Endothelial cell of umbilical vein (primary cell): ENCODE measurements around the gene MECR. TPM values are rescaled to one million over a fixed set of nuclear protein-coding genes. Genes with fewer than 3 reads are reported as not detected.

Source experiments
- BruUV-seq: library from RNA; stranded (reverse); fragments of 400-500 nt; replicated peaks from 2 replicates; lab custom pipeline; 2021; lab: Mats Ljungman, UMichigan
- CTCF ChIA-PET: fragments of 300-600, 350-600 bp; sonication (Branson Sonifier 250); formaldehyde crosslinking; loops from one replicate; lab custom pipeline; 2021; ENCODE audit warnings: antibody characterized with exemption, inconsistent platforms; lab: Charles Lee
- POLR2A ChIA-PET: fragments of 300-600, 350-600 bp; sonication (Branson Sonifier 250); formaldehyde crosslinking; loops from one replicate; lab custom pipeline; 2021; ENCODE audit warnings: antibody characterized with exemption, inconsistent platforms; lab: Charles Lee
- DNase-seq: peaks from one replicate; pipeline ENCODE4 v3.0.0-alpha.2; 2011; ENCODE audit warnings: low read depth, low spot score
- FAIRE-seq: peaks from 2 replicates; lab custom pipeline; 2011; peaks lifted over from hg19 to GRCh38; lab: Jason Lieb, UNC
- H2AFZ ChIP-seq: 2 replicates; pipeline ENCODE4 v1.6.0; 2012; ENCODE audit warnings: low read depth, low read length, control low read depth, inconsistent platforms
- H3K27ac ChIP-seq: 2 replicates; pipeline ENCODE4 v1.5.1; 2011; ENCODE audit warnings: low read depth, mild to moderate bottlenecking, control low read depth, low read length, moderate library complexity; ENCODE audit not compliant: insufficient read depth
- H3K27me3 ChIP-seq, 2 experiments: 2 replicates each; pipeline versions ENCODE4 v1.6.0 to v1.6.1; 2011; ENCODE audit warnings: low read length in 2 of 2, mixed read lengths in 1 of 2; ENCODE audit not compliant: control insufficient read depth in 2 of 2, insufficient read depth in 2 of 2
- H3K36me3 ChIP-seq, 2 experiments: 2 replicates in 1 of 2; 3 replicates in 1 of 2; pipeline ENCODE4 v1.5.1; 2011; ENCODE audit warnings: low read length in 2 of 2, mild to moderate bottlenecking in 1 of 2, moderate library complexity in 1 of 2; ENCODE audit not compliant: control insufficient read depth in 2 of 2, insufficient read depth in 2 of 2; ENCODE audit errors: extremely low read depth in 1 of 2
- H3K4me1 ChIP-seq: 3 replicates; pipeline ENCODE4 v1.5.1; 2011; ENCODE audit warnings: mild to moderate bottlenecking, low read length; ENCODE audit not compliant: control insufficient read depth, insufficient read depth; ENCODE audit errors: extremely low read depth
- H3K4me2 ChIP-seq: 2 replicates; pipeline ENCODE4 v1.6.1; 2011; ENCODE audit warnings: low read length, control low read depth, mixed read lengths; ENCODE audit not compliant: insufficient read depth
- H3K4me3 ChIP-seq, 3 experiments: fragments of 200-600 bp in 1 of 3; sonication (generic), shearing (Covaris generic) in 1 of 3; replicated peaks in 1 of 3; 2 replicates each; pipeline ENCODE4 v1.5.1; 2011 to 2016; ENCODE audit warnings: control low read depth in 3 of 3, low read length in 3 of 3, mild to moderate bottlenecking in 2 of 3, inconsistent platforms in 1 of 3, low read depth in 1 of 3, moderate library complexity in 1 of 3; ENCODE audit not compliant: insufficient read depth in 1 of 3
- H3K79me2 ChIP-seq: 2 replicates; pipeline ENCODE4 v1.6.0; 2012; ENCODE audit warnings: low read length, inconsistent platforms; ENCODE audit not compliant: control insufficient read depth, insufficient read depth
- H3K9ac ChIP-seq: replicated peaks from 2 replicates; pipeline ENCODE3; 2011; ENCODE audit warnings: low read length, control low read depth; ENCODE audit not compliant: insufficient read depth; ENCODE audit errors: extremely low read depth
- H3K9me1 ChIP-seq: replicated peaks from 3 replicates; pipeline ENCODE4 v1.6.0; 2011; ENCODE audit warnings: mild to moderate bottlenecking, low read length; ENCODE audit not compliant: control insufficient read depth, insufficient read depth; ENCODE audit errors: extremely low read depth
- H3K9me3 ChIP-seq: replicated peaks from 2 replicates; pipeline ENCODE4 v1.5.1; 2012; ENCODE audit warnings: low read length, inconsistent platforms; ENCODE audit not compliant: control insufficient read depth, insufficient read depth
- H4K20me1 ChIP-seq: replicated peaks from 2 replicates; pipeline ENCODE3; 2011; ENCODE audit warnings: mild to moderate bottlenecking, low read length; ENCODE audit not compliant: control insufficient read depth, insufficient read depth; ENCODE audit errors: extremely low read depth
- EZH2 ChIP-seq: IDR thresholded peaks from 2 replicates; pipeline ENCODE4 v1.6.1; 2012; ENCODE audit warnings: borderline replicate concordance, low read depth, mild to moderate bottlenecking, moderate library complexity, low read length, inconsistent platforms; ENCODE audit not compliant: severe bottlenecking
- FOS ChIP-seq: IDR thresholded peaks from 2 replicates; pipeline ENCODE4 v1.6.1; 2011; ENCODE audit warnings: mild to moderate bottlenecking, low read length, moderate library complexity, borderline replicate concordance; ENCODE audit not compliant: insufficient read depth
- GATA2 ChIP-seq: IDR thresholded peaks from 2 replicates; pipeline ENCODE4 v1.7.0; 2011; ENCODE audit warnings: low read depth, mild to moderate bottlenecking, moderate library complexity, mixed read lengths, low read length; ENCODE audit not compliant: insufficient read length, insufficient read depth
- JUN ChIP-seq: IDR thresholded peaks from 2 replicates; pipeline ENCODE4 v1.6.1; 2011; ENCODE audit warnings: borderline replicate concordance, low read depth; ENCODE audit not compliant: insufficient read length, insufficient read depth
- MYC ChIP-seq: IDR thresholded peaks from one replicate; pipeline ENCODE4 v1.6.1; 2011; ENCODE audit warnings: mild to moderate bottlenecking, low read depth, low read length
- POLR2A ChIP-seq: IDR thresholded peaks from 2 replicates; pipeline ENCODE4 v1.6.1; 2012; ENCODE audit warnings: low read depth, mild to moderate bottlenecking, control low read depth, low read length
- POLR2AphosphoS5 ChIP-seq: IDR thresholded peaks from 2 replicates; pipeline ENCODE4 v1.6.1; 2012; ENCODE audit warnings: low read depth, mild to moderate bottlenecking, control low read depth, low read length, moderate library complexity; ENCODE audit not compliant: insufficient read depth
- dilution Hi-C: fragments of 300-500 bp; cut with MboI; formaldehyde crosslinking; loops from one replicate; pipeline ENCODE4 v1.15.0; 2019; ENCODE audit warnings: low sequenced_read_pairs; ENCODE audit not compliant: extremely low pct_ligation_motif_present
- intact Hi-C: fragments of 100-400 bp; cut with micrococcal nuclease; formaldehyde crosslinking; loops from one replicate; pipeline ENCODE4 v1.10.0; 2022
- polyA plus RNA-seq, 4 experiments: library from polyadenylated mRNA; depleted of rRNA in 3 of 4; stranded (reverse) in 3 of 4; unstranded in 1 of 4; fragments of >200 nt; gene quantifications; 2 replicates each; pipeline versions ENCODE4 v1.2.1 to v1.2.3, GENCODE V29; 2011 to 2012; ENCODE audit warnings: missing spikeins in 1 of 4
- total RNA-seq: library from RNA; stranded (reverse); gene quantifications from 2 replicates; pipeline ENCODE4 v1.2.3, GENCODE V29; 2021
- TF ChIP-seq, protein P1 (sequence below): IDR thresholded peaks from 2 replicates; pipeline ENCODE4 v1.6.1; 2011; ENCODE audit not compliant: insufficient read depth, insufficient read length
- TF ChIP-seq, protein P2 (sequence below), 2 donors: IDR thresholded peaks; 1 replicate in 1 of 2; 2 replicates in 1 of 2; pipeline ENCODE4 v1.5.1; 2011; ENCODE audit warnings: low read length in 2 of 2, mild to moderate bottlenecking in 2 of 2, moderate library complexity in 2 of 2, control low read depth in 1 of 2, inconsistent platforms in 1 of 2, low read depth in 1 of 2; ENCODE audit not compliant: insufficient read depth in 1 of 2; ENCODE audit errors: extremely low read depth in 1 of 2

The MECR gene
- total and polyA plus RNA-seq, 2 donors (not counting 3 experiments of a cell fraction or from before 2014, with no cell fraction given), result 24.6 to 30.1 TPM

DNA sequence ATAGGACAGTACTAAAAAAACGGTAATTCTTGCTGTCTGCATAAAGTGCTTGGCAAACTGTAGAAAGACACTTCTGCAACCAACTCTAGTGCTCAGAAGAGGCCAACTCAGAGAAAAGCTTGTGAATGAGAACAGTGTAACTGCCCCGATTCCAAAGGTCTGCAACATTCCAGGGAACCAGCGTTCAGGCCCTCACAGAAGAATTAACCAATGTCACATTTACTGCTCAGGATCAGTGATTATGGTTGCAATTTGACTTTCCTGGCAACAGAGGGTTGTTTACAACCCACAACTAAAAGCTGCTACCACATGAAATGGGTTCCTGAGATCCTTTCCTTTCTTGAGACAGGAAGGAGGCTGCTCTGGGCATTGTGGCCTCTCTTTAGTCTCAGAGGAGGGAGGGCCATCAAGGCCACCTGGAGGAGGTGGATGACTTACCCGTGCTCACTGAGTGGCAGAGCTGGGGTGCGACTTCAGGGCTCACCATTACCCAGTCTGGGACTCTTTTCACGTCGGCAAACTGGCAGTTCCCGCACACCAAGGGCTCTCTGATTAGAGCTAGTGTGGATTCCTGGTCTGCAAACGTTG, 64.3 kb downstream of the MECR start:
- Histone ChIP-seq H3K9me3 (no peaks in the 10 kb centered on the region), H3K27me3 (no peaks in the 10 kb centered on the region), H3K4me2 (no peak overlapping the region), H3K36me3 (peaks cover 7 to 20% of the 10 kb centered on the region in 2 experiments), H2AFZ (no peak overlapping the region), H3K9me1 (no peaks in the 10 kb centered on the region), H3K4me3 (no peak overlapping the region), H3K27ac (no peak overlapping the region), H3K9ac (no peak overlapping the region), H3K4me1 (no peaks in the 10 kb centered on the region), H4K20me1 (peaks cover 11% of the 10 kb centered on the region), H3K79me2 (peaks cover 98% of the 10 kb centered on the region)
- ChIA-PET POLR2A (interaction anchor here (0.5 kb wide), 1 partner anchor 472 kb away, joined by 5 read pairs; no protein-coding TSS in a partner anchor), CTCF (interaction anchor here (1.3 to 2.9 kb wide), 3 partner anchors 9 to 289 kb away, joined by 3 to 11 read pairs (median 5); partner anchors contain the start of gene SRSF4)
- no TSS peak for BruUV-seq
- FAIRE-seq (no peak), DNase-seq (no peak)
- intact Hi-C loops, result no loop called here
- TF ChIP-seq POLR2A, result no peak
- no peak for TF ChIP-seq EZH2
- no peak for TF ChIP-seq FOS
- no peak for TF ChIP-seq GATA2
- TF ChIP-seq, protein P1, sequence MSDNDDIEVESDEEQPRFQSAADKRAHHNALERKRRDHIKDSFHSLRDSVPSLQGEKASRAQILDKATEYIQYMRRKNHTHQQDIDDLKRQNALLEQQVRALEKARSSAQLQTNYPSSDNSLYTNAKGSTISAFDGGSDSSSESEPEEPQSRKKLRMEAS, result no peak
- TF ChIP-seq, protein P2, sequence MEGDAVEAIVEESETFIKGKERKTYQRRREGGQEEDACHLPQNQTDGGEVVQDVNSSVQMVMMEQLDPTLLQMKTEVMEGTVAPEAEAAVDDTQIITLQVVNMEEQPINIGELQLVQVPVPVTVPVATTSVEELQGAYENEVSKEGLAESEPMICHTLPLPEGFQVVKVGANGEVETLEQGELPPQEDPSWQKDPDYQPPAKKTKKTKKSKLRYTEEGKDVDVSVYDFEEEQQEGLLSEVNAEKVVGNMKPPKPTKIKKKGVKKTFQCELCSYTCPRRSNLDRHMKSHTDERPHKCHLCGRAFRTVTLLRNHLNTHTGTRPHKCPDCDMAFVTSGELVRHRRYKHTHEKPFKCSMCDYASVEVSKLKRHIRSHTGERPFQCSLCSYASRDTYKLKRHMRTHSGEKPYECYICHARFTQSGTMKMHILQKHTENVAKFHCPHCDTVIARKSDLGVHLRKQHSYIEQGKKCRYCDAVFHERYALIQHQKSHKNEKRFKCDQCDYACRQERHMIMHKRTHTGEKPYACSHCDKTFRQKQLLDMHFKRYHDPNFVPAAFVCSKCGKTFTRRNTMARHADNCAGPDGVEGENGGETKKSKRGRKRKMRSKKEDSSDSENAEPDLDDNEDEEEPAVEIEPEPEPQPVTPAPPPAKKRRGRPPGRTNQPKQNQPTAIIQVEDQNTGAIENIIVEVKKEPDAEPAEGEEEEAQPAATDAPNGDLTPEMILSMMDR (IDR thresholded peaks at IDR 0.05; ENCODE audit: extremely low read depth in 1 of 2, insufficient read depth in 1 of 2, low read depth in 1 of 2, low read length in 2 of 2), result no peak
- TF ChIP-seq JUN, result no peak
- TF ChIP-seq MYC, result no peak
- no peak for TF ChIP-seq POLR2AphosphoS5
- dilution Hi-C loops, result no loop called here
